ENCODE data around the gene ASIC1.

GRCh38 chr12:50022903-50023302 lies 34.5 kb upstream of the ASIC1 start:
- no peak for TF ChIP-seq POLR2A (IDR thresholded peaks at IDR 0.05)
- no peak for TF ChIP-seq CTCF (IDR thresholded peaks at IDR 0.05)
